MM.1S (cell line): Measurements from ENCODE around the gene NUP210L.
A peak's percentile ranks its signal among the peaks of the same experiment; 100 is the strongest.

Experiments
- DNase-seq: peaks from one replicate; pipeline ENCODE4 v3.0.0-alpha.2; 2015
- H2AFZ ChIP-seq: fragments of 300-600 bp; sonication (generic); 2 replicates; pipeline ENCODE4 v1.6.0; 2016; ENCODE audit warnings: antibody characterized with exemption, low read length
- H3F3A ChIP-seq: fragments of 300-600 bp; sonication (generic); 2 replicates; pipeline ENCODE4 v1.6.1; 2016; ENCODE audit warnings: mild to moderate bottlenecking, antibody characterized with exemption, low read length, moderate library complexity, mixed read lengths; ENCODE audit not compliant: insufficient read depth
- H3K27ac ChIP-seq: fragments of 300-600 bp; sonication (generic); 2 replicates; pipeline ENCODE4 v1.5.1; 2016; ENCODE audit warnings: mild to moderate bottlenecking, low read length
- H3K27me3 ChIP-seq: fragments of 300-600 bp; sonication (generic); replicated peaks from 2 replicates; pipeline ENCODE4 v1.6.0; 2016; ENCODE audit warnings: low read length; ENCODE audit not compliant: insufficient read depth
- H3K36me3 ChIP-seq: fragments of 300-600 bp; sonication (generic); replicated peaks from 2 replicates; pipeline ENCODE4 v1.6.1; 2016; ENCODE audit warnings: mild to moderate bottlenecking, low read length, mixed read lengths; ENCODE audit not compliant: insufficient read depth
- H3K4me1 ChIP-seq: fragments of 300-600 bp; sonication (generic); 2 replicates; pipeline ENCODE4 v1.6.1; 2016; ENCODE audit warnings: low read length, mixed read lengths
- H3K4me2 ChIP-seq: fragments of 300-600 bp; sonication (generic); 2 replicates; pipeline ENCODE4 v1.6.0; 2016; ENCODE audit warnings: low read depth, low read length
- H3K4me3 ChIP-seq: fragments of 300-600 bp; sonication (generic); 2 replicates; pipeline ENCODE4 v1.5.1; 2016; ENCODE audit warnings: low read length, mixed read lengths
- H3K79me2 ChIP-seq: fragments of 300-600 bp; sonication (generic); 2 replicates; pipeline ENCODE4 v1.6.1; 2016; ENCODE audit warnings: mixed run types, low read length, mixed read lengths
- H3K9ac ChIP-seq: fragments of 300-600 bp; sonication (generic); 2 replicates; pipeline ENCODE4 v1.6.1; 2016; ENCODE audit warnings: low read length, mixed read lengths
- H3K9me2 ChIP-seq: fragments of 300-600 bp; sonication (generic); replicated peaks from 2 replicates; pipeline ENCODE4 v1.6.1; 2016; ENCODE audit warnings: mild to moderate bottlenecking, low read length, mixed read lengths; ENCODE audit not compliant: insufficient read depth
- H3K9me3 ChIP-seq: fragments of 300-600 bp; sonication (generic); replicated peaks from 2 replicates; pipeline ENCODE4 v1.6.1; 2016; ENCODE audit warnings: mild to moderate bottlenecking, low read length, mixed read lengths; ENCODE audit not compliant: insufficient read depth
- H4K20me1 ChIP-seq: fragments of 300-600 bp; sonication (generic); 2 replicates; pipeline ENCODE4 v1.6.1; 2016; ENCODE audit warnings: mild to moderate bottlenecking, low read length, moderate library complexity, mixed read lengths; ENCODE audit not compliant: insufficient read depth
- EZH2 ChIP-seq: fragments of 300-600 bp; sonication (generic); optimal IDR thresholded peaks from 2 replicates; pipeline ENCODE3; 2017; ENCODE audit warnings: low read depth, mild to moderate bottlenecking, antibody characterized with exemption, low read length, mixed read lengths
- EZH2phosphoT487 ChIP-seq: fragments of 300-600 bp; sonication (generic); IDR thresholded peaks from 2 replicates; pipeline ENCODE4 v1.6.1; 2018; ENCODE audit warnings: antibody characterized with exemption, low read length
- TF ChIP-seq, protein P1 (sequence below): fragments of 300-600 bp; sonication (generic); IDR thresholded peaks from 2 replicates; pipeline ENCODE4 v1.5.1; 2016; ENCODE audit warnings: antibody characterized with exemption, low read length, mixed read lengths

The NUP210L gene

GRCh38 chr1:154190550-154190949 is 35.7 kb upstream of the NUP210L start:
- H3K4me2 ChIP-seq = no peak overlapping the region
- no peak for DNase-seq
- no peak overlapping the region for H3K27ac ChIP-seq

GRCh38 chr1:154186852-154187501 is 32.1 kb upstream of the NUP210L start:
- H3K9me3 ChIP-seq = no peaks in the 10 kb centered on the region
- H2AFZ ChIP-seq = peak overlapping the region; percentile 33
- H3K36me3 ChIP-seq = no peaks in the 10 kb centered on the region
- peaks cover 36% of the 10 kb centered on the region for H3F3A ChIP-seq
- H4K20me1 ChIP-seq = peaks cover 2% of the 10 kb centered on the region; the same call in 1 of the 2 replicates
- no peaks in the 10 kb centered on the region for H3K9me2 ChIP-seq
- peak overlapping the region; percentile 35 for H3K4me2 ChIP-seq
- peak overlapping the region; percentile 58; the same call in 1 of the 2 replicates for H3K27ac ChIP-seq
- H3K27me3 ChIP-seq = no peaks in the 10 kb centered on the region
- H3K79me2 ChIP-seq = peaks cover 10% of the 10 kb centered on the region
- peak overlapping the region; percentile 1; the same call in 1 of the 2 replicates for H3K4me3 ChIP-seq
- peak overlapping the region; percentile 6; the same call in 1 of the 2 replicates for H3K9ac ChIP-seq
- TF ChIP-seq, protein P1, sequence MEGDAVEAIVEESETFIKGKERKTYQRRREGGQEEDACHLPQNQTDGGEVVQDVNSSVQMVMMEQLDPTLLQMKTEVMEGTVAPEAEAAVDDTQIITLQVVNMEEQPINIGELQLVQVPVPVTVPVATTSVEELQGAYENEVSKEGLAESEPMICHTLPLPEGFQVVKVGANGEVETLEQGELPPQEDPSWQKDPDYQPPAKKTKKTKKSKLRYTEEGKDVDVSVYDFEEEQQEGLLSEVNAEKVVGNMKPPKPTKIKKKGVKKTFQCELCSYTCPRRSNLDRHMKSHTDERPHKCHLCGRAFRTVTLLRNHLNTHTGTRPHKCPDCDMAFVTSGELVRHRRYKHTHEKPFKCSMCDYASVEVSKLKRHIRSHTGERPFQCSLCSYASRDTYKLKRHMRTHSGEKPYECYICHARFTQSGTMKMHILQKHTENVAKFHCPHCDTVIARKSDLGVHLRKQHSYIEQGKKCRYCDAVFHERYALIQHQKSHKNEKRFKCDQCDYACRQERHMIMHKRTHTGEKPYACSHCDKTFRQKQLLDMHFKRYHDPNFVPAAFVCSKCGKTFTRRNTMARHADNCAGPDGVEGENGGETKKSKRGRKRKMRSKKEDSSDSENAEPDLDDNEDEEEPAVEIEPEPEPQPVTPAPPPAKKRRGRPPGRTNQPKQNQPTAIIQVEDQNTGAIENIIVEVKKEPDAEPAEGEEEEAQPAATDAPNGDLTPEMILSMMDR = no peak
- no peak for TF ChIP-seq EZH2
- H3K4me1 ChIP-seq = peaks cover 22% of the 10 kb centered on the region
- peak; percentile 84 for DNase-seq

More at GRCh38 chr1:154190550-154190949, 35.7 kb upstream of the NUP210L start:
- Histone ChIP-seq H3F3A (peaks cover 22% of the 10 kb centered on the region), H3K27me3 (no peaks in the 10 kb centered on the region), H3K4me1 (peaks cover 37% of the 10 kb centered on the region), H3K36me3 (no peaks in the 10 kb centered on the region), H2AFZ (no peak overlapping the region), H3K4me3 (no peak overlapping the region), H4K20me1 (no peaks in the 10 kb centered on the region), H3K9ac (no peak overlapping the region), H3K79me2 (no peaks in the 10 kb centered on the region), H3K9me3 (no peaks in the 10 kb centered on the region), H3K9me2 (no peaks in the 10 kb centered on the region)
- TF ChIP-seq, protein P1 = no peak
- TF ChIP-seq EZH2 = no peak
- no peak for TF ChIP-seq EZH2phosphoT487

- TF ChIP-seq, protein P1 = peak; percentile 96
- no peak for TF ChIP-seq EZH2
- Histone ChIP-seq H3K9ac (no peak overlapping the region), H3K27ac (peak overlapping the region; percentile 58; the same call in 1 of the 2 replicates), H3F3A (peaks cover 40% of the 10 kb centered on the region), H3K36me3 (no peaks in the 10 kb centered on the region), H4K20me1 (peaks cover 8% of the 10 kb centered on the region), H3K4me1 (peaks cover 25% of the 10 kb centered on the region), H3K4me3 (no peak overlapping the region), H3K9me3 (no peaks in the 10 kb centered on the region), H3K79me2 (peaks cover 18% of the 10 kb centered on the region), H3K9me2 (no peaks in the 10 kb centered on the region), H2AFZ (peak overlapping the region; percentile 33), H3K27me3 (no peaks in the 10 kb centered on the region), H3K4me2 (peak overlapping the region; percentile 35)
- DNase-seq = peak; percentile 87
These were observed 31.3 kb upstream of the NUP210L start for GRCh38 chr1:154186177-154186576.
